Liver (tissue), 3 donors: ENCODE measurements around the gene VPS35.

ENCODE experiments used
- EGR1 ChIP-seq, 2 donors: IDR thresholded peaks; 2 replicates each; pipeline ENCODE4 v1.6.1; 2016 to 2018; ENCODE audit warnings: antibody characterized with exemption in 2 of 2, low read depth in 2 of 2
- RXRA ChIP-seq, 2 donors: IDR thresholded peaks; 2 replicates each; pipeline ENCODE4 v1.6.1; 2017 to 2018; ENCODE audit warnings: antibody characterized with exemption in 2 of 2, mild to moderate bottlenecking in 1 of 2
- TAF1 ChIP-seq: conservative IDR thresholded peaks from 2 replicates; pipeline ENCODE4 v1.6.1; 2016; ENCODE audit warnings: antibody characterized with exemption, mild to moderate bottlenecking
- TF ChIP-seq, protein P1 (sequence below): IDR thresholded peaks from 2 replicates; pipeline ENCODE4 v1.6.1; 2016; ENCODE audit warnings: antibody characterized with exemption, mild to moderate bottlenecking
- TF ChIP-seq, protein P2 (sequence below): fragments of 150-350 bp; IDR thresholded peaks from 2 replicates; pipeline ENCODE4 v1.5.1; 2017; ENCODE audit warnings: improper control_type of control experiment, low read depth, low read length; ENCODE audit not compliant: missing input control
- TF ChIP-seq, protein P3 (sequence below): IDR thresholded peaks from 2 replicates; pipeline ENCODE4 v1.6.1; 2016; ENCODE audit warnings: antibody characterized with exemption
- TF ChIP-seq, protein P4 (sequence below): IDR thresholded peaks from 2 replicates; pipeline ENCODE4 v1.6.1; 2016; ENCODE audit warnings: antibody characterized with exemption
- donor health status: healthy.
- donor health status: healthy.

DNA sequence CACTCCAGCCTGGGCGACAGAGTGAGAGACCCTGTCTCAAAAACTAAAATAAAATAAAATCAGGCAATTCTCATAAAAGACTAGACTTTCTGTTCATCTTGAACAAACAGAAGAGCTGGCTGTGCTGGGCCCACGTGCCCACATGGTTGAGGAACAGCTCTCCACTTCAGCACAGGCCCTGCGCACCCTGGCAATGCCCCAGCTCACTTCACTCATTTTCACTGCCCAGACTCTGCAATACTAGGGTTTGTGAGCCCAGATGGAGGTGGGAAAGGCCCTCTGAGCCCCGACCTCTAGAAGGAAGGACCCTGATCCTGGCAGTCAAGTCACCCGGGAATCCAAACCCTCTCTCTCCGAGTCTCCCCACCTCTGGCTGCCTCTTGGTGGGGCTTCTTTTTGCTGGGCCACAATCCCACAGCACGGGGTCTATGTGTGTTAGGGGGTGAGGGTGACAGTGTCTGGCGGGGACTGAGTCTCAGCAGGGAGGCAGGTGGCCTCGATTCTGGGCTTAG lies 44.4 kb upstream of the VPS35 start:
- TF ChIP-seq, protein P1, sequence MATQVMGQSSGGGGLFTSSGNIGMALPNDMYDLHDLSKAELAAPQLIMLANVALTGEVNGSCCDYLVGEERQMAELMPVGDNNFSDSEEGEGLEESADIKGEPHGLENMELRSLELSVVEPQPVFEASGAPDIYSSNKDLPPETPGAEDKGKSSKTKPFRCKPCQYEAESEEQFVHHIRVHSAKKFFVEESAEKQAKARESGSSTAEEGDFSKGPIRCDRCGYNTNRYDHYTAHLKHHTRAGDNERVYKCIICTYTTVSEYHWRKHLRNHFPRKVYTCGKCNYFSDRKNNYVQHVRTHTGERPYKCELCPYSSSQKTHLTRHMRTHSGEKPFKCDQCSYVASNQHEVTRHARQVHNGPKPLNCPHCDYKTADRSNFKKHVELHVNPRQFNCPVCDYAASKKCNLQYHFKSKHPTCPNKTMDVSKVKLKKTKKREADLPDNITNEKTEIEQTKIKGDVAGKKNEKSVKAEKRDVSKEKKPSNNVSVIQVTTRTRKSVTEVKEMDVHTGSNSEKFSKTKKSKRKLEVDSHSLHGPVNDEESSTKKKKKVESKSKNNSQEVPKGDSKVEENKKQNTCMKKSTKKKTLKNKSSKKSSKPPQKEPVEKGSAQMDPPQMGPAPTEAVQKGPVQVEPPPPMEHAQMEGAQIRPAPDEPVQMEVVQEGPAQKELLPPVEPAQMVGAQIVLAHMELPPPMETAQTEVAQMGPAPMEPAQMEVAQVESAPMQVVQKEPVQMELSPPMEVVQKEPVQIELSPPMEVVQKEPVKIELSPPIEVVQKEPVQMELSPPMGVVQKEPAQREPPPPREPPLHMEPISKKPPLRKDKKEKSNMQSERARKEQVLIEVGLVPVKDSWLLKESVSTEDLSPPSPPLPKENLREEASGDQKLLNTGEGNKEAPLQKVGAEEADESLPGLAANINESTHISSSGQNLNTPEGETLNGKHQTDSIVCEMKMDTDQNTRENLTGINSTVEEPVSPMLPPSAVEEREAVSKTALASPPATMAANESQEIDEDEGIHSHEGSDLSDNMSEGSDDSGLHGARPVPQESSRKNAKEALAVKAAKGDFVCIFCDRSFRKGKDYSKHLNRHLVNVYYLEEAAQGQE, result no peak
- TF ChIP-seq, protein P2, sequence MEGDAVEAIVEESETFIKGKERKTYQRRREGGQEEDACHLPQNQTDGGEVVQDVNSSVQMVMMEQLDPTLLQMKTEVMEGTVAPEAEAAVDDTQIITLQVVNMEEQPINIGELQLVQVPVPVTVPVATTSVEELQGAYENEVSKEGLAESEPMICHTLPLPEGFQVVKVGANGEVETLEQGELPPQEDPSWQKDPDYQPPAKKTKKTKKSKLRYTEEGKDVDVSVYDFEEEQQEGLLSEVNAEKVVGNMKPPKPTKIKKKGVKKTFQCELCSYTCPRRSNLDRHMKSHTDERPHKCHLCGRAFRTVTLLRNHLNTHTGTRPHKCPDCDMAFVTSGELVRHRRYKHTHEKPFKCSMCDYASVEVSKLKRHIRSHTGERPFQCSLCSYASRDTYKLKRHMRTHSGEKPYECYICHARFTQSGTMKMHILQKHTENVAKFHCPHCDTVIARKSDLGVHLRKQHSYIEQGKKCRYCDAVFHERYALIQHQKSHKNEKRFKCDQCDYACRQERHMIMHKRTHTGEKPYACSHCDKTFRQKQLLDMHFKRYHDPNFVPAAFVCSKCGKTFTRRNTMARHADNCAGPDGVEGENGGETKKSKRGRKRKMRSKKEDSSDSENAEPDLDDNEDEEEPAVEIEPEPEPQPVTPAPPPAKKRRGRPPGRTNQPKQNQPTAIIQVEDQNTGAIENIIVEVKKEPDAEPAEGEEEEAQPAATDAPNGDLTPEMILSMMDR, result no peak
- TF ChIP-seq, protein P3, sequence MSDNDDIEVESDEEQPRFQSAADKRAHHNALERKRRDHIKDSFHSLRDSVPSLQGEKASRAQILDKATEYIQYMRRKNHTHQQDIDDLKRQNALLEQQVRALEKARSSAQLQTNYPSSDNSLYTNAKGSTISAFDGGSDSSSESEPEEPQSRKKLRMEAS, result no peak
- TF ChIP-seq EGR1 (IDR thresholded peaks at IDR 0.05; ENCODE audit: low read depth in 2 of 2) (no peak), TAF1 (no peak), RXRA (IDR thresholded peaks at IDR 0.05) (no peak)
- TF ChIP-seq, protein P4, sequence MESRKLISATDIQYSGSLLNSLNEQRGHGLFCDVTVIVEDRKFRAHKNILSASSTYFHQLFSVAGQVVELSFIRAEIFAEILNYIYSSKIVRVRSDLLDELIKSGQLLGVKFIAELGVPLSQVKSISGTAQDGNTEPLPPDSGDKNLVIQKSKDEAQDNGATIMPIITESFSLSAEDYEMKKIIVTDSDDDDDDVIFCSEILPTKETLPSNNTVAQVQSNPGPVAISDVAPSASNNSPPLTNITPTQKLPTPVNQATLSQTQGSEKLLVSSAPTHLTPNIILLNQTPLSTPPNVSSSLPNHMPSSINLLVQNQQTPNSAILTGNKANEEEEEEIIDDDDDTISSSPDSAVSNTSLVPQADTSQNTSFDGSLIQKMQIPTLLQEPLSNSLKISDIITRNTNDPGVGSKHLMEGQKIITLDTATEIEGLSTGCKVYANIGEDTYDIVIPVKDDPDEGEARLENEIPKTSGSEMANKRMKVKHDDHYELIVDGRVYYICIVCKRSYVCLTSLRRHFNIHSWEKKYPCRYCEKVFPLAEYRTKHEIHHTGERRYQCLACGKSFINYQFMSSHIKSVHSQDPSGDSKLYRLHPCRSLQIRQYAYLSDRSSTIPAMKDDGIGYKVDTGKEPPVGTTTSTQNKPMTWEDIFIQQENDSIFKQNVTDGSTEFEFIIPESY, result no peak
